Caco-2 (cell line): Measurements from ENCODE around the gene DBF4B. TPM values are rescaled to one million over a fixed set of nuclear protein-coding genes. Genes with fewer than 3 reads are reported as not detected.

ENCODE experiments used
- BruUV-seq: library from RNA; stranded (reverse); fragments of 400-500 nt; replicated peaks from 2 replicates; lab custom pipeline; 2021; lab: Mats Ljungman, UMichigan
- CTCF ChIA-PET: fragments of 300-600 bp; sonication (Branson Sonifier 250); formaldehyde crosslinking; loops from one replicate; lab custom pipeline; 2022; ENCODE audit warnings: antibody characterized with exemption; lab: Charles Lee
- POLR2A ChIA-PET: fragments of 300-600 bp; sonication (Branson Sonifier 250); formaldehyde crosslinking; loops from one replicate; lab custom pipeline; 2022; ENCODE audit warnings: antibody characterized with exemption; lab: Charles Lee
- DNase-seq, 2 experiments: peaks; one replicate each; pipeline versions ENCODE4 v3.0.0 to v3.0.0-alpha.2; 2020 to 2022
- H3K27me3 ChIP-seq: replicated peaks from 2 replicates; pipeline ENCODE4 v1.6.0; 2011; ENCODE audit warnings: low read length; ENCODE audit not compliant: control insufficient read depth, insufficient read depth
- H3K36me3 ChIP-seq: 2 replicates; pipeline ENCODE4 v1.5.1; 2011; ENCODE audit warnings: low read length; ENCODE audit not compliant: control insufficient read depth, insufficient read depth
- H3K4me1 ChIP-seq: fragments of 250-450 bp; sonication (Bioruptor Pico); 2 replicates; pipeline ENCODE4 v1.5.1; 2020; ENCODE audit warnings: mild to moderate bottlenecking
- H3K4me3 ChIP-seq: 2 replicates; pipeline ENCODE4 v1.5.1; 2011; ENCODE audit warnings: low read depth, mild to moderate bottlenecking, control low read depth, low read length
- H3K9me3 ChIP-seq: fragments of 250-450 bp; sonication (Bioruptor Pico); 2 replicates; pipeline ENCODE4 v1.5.1; 2020; ENCODE audit warnings: mild to moderate bottlenecking, moderate library complexity
- H3K27ac Mint-ChIP-seq: one replicate; pipeline ENCODE4 v1.8.0; 2022; ENCODE audit warnings: mixed read lengths; ENCODE audit not compliant: unreplicated experiment
- H3K27me3 Mint-ChIP-seq: one replicate; pipeline ENCODE4 v1.8.0; 2022; ENCODE audit warnings: mixed read lengths; ENCODE audit not compliant: insufficient read depth, unreplicated experiment
- H3K36me3 Mint-ChIP-seq: one replicate; pipeline ENCODE4 v1.8.0; 2022; ENCODE audit warnings: mild to moderate bottlenecking, mixed read lengths; ENCODE audit not compliant: insufficient read depth, unreplicated experiment
- H3K4me1 Mint-ChIP-seq: one replicate; pipeline ENCODE4 v1.8.0; 2022; ENCODE audit warnings: low read depth, mixed read lengths; ENCODE audit not compliant: unreplicated experiment
- H3K4me3 Mint-ChIP-seq: one replicate; pipeline ENCODE4 v1.8.0; 2022; ENCODE audit warnings: mild to moderate bottlenecking, moderate library complexity, mixed read lengths; ENCODE audit not compliant: unreplicated experiment
- H3K9me3 Mint-ChIP-seq: one replicate; pipeline ENCODE4 v1.8.0; 2022; ENCODE audit warnings: mixed read lengths; ENCODE audit not compliant: unreplicated experiment
- intact Hi-C: fragments of 100-400 bp; cut with micrococcal nuclease; formaldehyde crosslinking; loops from one replicate; pipeline ENCODE4 v1.10.0; 2022; ENCODE audit not compliant: unreplicated experiment
- total RNA-seq: library from RNA; stranded (reverse); gene quantifications from 2 replicates; pipeline ENCODE4 v1.2.3, GENCODE V29; 2022
- TF ChIP-seq, protein P1 (sequence below), 2 experiments: fragments of 200-600 bp in 1 of 2; IDR thresholded peaks; 1 replicate in 1 of 2; 2 replicates in 1 of 2; pipeline versions ENCODE4 v1.5.1 to v1.8.0; 2011 to 2022; ENCODE audit warnings: antibody characterized with exemption in 1 of 2, control low read depth in 1 of 2, inconsistent platforms in 1 of 2, low read depth in 1 of 2, low read length in 1 of 2, mild to moderate bottlenecking in 1 of 2, moderate library complexity in 1 of 2; ENCODE audit not compliant: insufficient read depth in 1 of 2, severe bottlenecking in 1 of 2, unreplicated experiment in 1 of 2

Gene DBF4B
- total RNA-seq, 1 experiment from 2014 or later: 34.2 TPM

GRCh38 chr17:44775136-44775837, 66.8 kb downstream of the DBF4B start:
- Histone ChIP-seq H3K4me1 (peaks cover 18% of the 10 kb centered on the region; the same call in 1 of the 2 replicates), H3K9me3 (no peaks in the 10 kb centered on the region), H3K27me3 (no peaks in the 10 kb centered on the region), H3K36me3 (no peaks in the 10 kb centered on the region), H3K4me3 (peak overlapping the region; percentile 84)
- H3K27me3 Mint-ChIP-seq: peaks cover 3% of the 10 kb centered on the region
- TF ChIP-seq, protein P1, sequence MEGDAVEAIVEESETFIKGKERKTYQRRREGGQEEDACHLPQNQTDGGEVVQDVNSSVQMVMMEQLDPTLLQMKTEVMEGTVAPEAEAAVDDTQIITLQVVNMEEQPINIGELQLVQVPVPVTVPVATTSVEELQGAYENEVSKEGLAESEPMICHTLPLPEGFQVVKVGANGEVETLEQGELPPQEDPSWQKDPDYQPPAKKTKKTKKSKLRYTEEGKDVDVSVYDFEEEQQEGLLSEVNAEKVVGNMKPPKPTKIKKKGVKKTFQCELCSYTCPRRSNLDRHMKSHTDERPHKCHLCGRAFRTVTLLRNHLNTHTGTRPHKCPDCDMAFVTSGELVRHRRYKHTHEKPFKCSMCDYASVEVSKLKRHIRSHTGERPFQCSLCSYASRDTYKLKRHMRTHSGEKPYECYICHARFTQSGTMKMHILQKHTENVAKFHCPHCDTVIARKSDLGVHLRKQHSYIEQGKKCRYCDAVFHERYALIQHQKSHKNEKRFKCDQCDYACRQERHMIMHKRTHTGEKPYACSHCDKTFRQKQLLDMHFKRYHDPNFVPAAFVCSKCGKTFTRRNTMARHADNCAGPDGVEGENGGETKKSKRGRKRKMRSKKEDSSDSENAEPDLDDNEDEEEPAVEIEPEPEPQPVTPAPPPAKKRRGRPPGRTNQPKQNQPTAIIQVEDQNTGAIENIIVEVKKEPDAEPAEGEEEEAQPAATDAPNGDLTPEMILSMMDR (IDR thresholded peaks at IDR 0.05; ENCODE audit: insufficient read depth in 1 of 2, low read depth in 1 of 2, low read length in 1 of 2, severe bottlenecking in 1 of 2, unreplicated experiment in 1 of 2): no peak
- no peaks in the 10 kb centered on the region for H3K36me3 Mint-ChIP-seq
- ChIA-PET CTCF (interaction anchor here (0.5 to 1.7 kb wide), 20 partner anchors 10 to 550 kb away, joined by 3 to 10 read pairs (median 4); partner anchors contain the start of genes ADAM11, EFTUD2, HIGD1B and NMT1), POLR2A (interaction anchor here (0.5 to 1.2 kb wide), 5 partner anchors 124 to 595 kb away, joined by 3 to 4 read pairs (median 3); partner anchors contain the start of genes EFTUD2, HEXIM1 and NMT1)
- peak overlapping the region; percentile 88 for H3K27ac Mint-ChIP-seq
- no TSS peak for BruUV-seq
- H3K9me3 Mint-ChIP-seq: no peaks in the 10 kb centered on the region
- intact Hi-C loops: loop anchor here (1.0 to 10.0 kb wide), 5 partner anchors 54 to 360 kb away; partner anchors contain the start of genes ACBD4 and PLCD3
- peak overlapping the region; percentile 83 for H3K4me3 Mint-ChIP-seq
- no peaks in the 10 kb centered on the region for H3K4me1 Mint-ChIP-seq
- DNase-seq: no peak

DNA sequence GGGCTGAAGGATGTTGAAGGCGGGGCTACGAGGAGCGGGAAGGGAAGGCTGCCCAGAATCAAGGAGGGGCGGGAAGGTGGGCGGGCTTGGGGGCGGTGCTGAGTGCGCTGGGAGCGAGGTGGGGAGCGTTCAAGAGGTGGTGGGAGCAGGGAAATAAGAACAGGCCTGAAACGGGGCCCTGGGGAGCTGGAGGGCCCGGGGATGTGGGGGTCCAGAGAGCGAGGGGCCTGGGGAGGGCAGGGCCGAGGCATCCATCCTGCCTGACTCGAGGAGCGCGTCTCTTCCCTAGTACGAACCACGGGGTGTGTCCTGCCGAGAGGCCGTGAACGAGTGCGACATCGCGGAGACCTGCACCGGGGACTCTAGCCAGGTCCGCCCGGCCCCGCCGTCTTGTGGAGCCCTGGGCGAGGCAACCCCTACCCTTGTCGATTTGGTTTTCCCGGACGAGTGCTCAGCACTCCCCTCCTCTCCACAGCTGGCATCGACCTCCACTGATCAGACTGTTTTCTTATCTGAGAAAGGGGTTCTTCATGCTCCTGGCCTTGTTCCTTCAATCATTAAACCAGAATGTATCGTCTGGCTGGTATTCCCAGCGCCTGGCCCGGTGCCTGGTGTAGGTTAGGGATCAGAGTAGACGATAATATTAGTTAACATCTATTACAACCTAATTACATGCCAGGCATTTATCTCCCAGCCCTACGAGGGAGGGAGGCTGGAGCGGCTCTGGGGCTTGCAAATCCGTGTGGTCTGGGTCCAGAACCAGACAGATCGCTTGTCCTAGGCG, 67.6 kb downstream of the DBF4B start:
- DNase-seq: peak; percentile 99 to 100
- H3K27ac Mint-ChIP-seq: peak overlapping the region; percentile 88

More for the DNA sequence above, 67.6 kb downstream of the DBF4B start:
- H3K36me3 Mint-ChIP-seq: no peaks in the 10 kb centered on the region
- ChIA-PET CTCF (interaction anchor here (0.5 to 4.7 kb wide), 18 partner anchors 11 to 459 kb away, joined by 3 to 23 read pairs (median 4); partner anchors contain the start of genes ADAM11, EFTUD2, HIGD1B and NMT1), POLR2A (interaction anchor here (0.6 to 1.2 kb wide), 3 partner anchors 123 to 595 kb away, joined by 3 to 4 read pairs (median 3); partner anchors contain the start of genes EFTUD2 and HEXIM1)
- peak overlapping the region; percentile 84 for H3K4me3 ChIP-seq
- BruUV-seq: no TSS peak
- no peaks in the 10 kb centered on the region for H3K4me1 Mint-ChIP-seq
- TF ChIP-seq, protein P1 (IDR thresholded peaks at IDR 0.05; ENCODE audit: insufficient read depth in 1 of 2, low read depth in 1 of 2, low read length in 1 of 2, severe bottlenecking in 1 of 2, unreplicated experiment in 1 of 2): no peak
- no peaks in the 10 kb centered on the region for H3K27me3 ChIP-seq
- peak overlapping the region; percentile 83 for H3K4me3 Mint-ChIP-seq
- H3K4me1 ChIP-seq: peaks cover 18% of the 10 kb centered on the region; the same call in 1 of the 2 replicates
- intact Hi-C loops: loop anchor here (1.0 to 10.0 kb wide), 5 partner anchors 53 to 359 kb away; partner anchors contain the start of genes ACBD4 and PLCD3
- peaks cover 3% of the 10 kb centered on the region for H3K27me3 Mint-ChIP-seq
- no peaks in the 10 kb centered on the region for H3K9me3 Mint-ChIP-seq
- H3K9me3 ChIP-seq: no peaks in the 10 kb centered on the region
- no peaks in the 10 kb centered on the region for H3K36me3 ChIP-seq
